Panc1 (cell line): Measurements from ENCODE around the gene ADCY1. TPM values are rescaled to one million over a fixed set of nuclear protein-coding genes. Genes with fewer than 3 reads are reported as not detected.

Experiments used
- ATAC-seq: fragments of 200-7000 bp; cut with Tn5 transposase; 2 replicates; pipeline ENCODE4 v1.9.1; 2020; ENCODE audit warnings: mild to moderate bottlenecking, moderate library complexity
- BruUV-seq: library from RNA; stranded (reverse); fragments of 400-500 nt; replicated peaks from 2 replicates; lab custom pipeline; 2021; lab: Mats Ljungman, UMichigan
- CTCF ChIA-PET: fragments of 300-600 bp; sonication (Branson Sonifier 250); formaldehyde crosslinking; loops from one replicate; lab custom pipeline; 2022; ENCODE audit warnings: antibody characterized with exemption; lab: Charles Lee
- POLR2A ChIA-PET: fragments of 300-600 bp; sonication (Branson Sonifier 250); formaldehyde crosslinking; loops from one replicate; lab custom pipeline; 2022; ENCODE audit warnings: antibody characterized with exemption; lab: Charles Lee
- DNase-seq: peaks from one replicate; pipeline ENCODE4 v3.0.0-alpha.2; 2010; ENCODE audit warnings: low read depth, low spot score
- H3K27ac ChIP-seq: 2 replicates; pipeline ENCODE4 v1.5.1; 2011; ENCODE audit warnings: mild to moderate bottlenecking, low read length, inconsistent platforms
- H3K27me3 ChIP-seq: fragments of 200-500 bp; sonication (Bioruptor generic); 2 replicates; pipeline ENCODE4 v1.6.0; 2014; ENCODE audit warnings: low read length, inconsistent platforms; ENCODE audit not compliant: control insufficient read depth, insufficient read depth
- H3K36me3 ChIP-seq: fragments of 200-500 bp; sonication (Bioruptor generic); 2 replicates; pipeline ENCODE4 v1.5.1; 2014; ENCODE audit warnings: inconsistent platforms, mild to moderate bottlenecking, low read length, moderate library complexity; ENCODE audit not compliant: control insufficient read depth, insufficient read depth
- H3K4me1 ChIP-seq: 2 replicates; pipeline ENCODE4 v1.5.1; 2011; ENCODE audit warnings: inconsistent platforms, mild to moderate bottlenecking, low read length, moderate library complexity; ENCODE audit not compliant: control insufficient read depth, insufficient read depth
- H3K4me3 ChIP-seq, 2 experiments: 2 replicates each; pipeline ENCODE4 v1.5.1; 2011 to 2012; ENCODE audit warnings: low read depth in 2 of 2, low read length in 2 of 2, mild to moderate bottlenecking in 2 of 2, inconsistent platforms in 1 of 2, moderate library complexity in 1 of 2
- H3K9me3 ChIP-seq: fragments of 200-500 bp; sonication (Bioruptor generic); 2 replicates; pipeline ENCODE4 v1.5.1; 2014; ENCODE audit warnings: low read depth, mild to moderate bottlenecking, inconsistent platforms, low read length, moderate library complexity; ENCODE audit not compliant: control insufficient read depth, insufficient read depth
- CTCF ChIP-seq: fragments of 450-650 bp; IDR thresholded peaks from 2 replicates; pipeline ENCODE4 v1.5.1; 2017; ENCODE audit warnings: mild to moderate bottlenecking
- POLR2AphosphoS5 ChIP-seq: IDR thresholded peaks from 2 replicates; pipeline ENCODE4 v1.6.1; 2012; ENCODE audit warnings: mild to moderate bottlenecking, low read depth, low read length, moderate library complexity
- REST ChIP-seq, 2 experiments: IDR thresholded peaks; 2 replicates each; pipeline ENCODE4 v1.6.1; 2011 to 2012; ENCODE audit warnings: low read depth in 2 of 2, control low read depth in 1 of 2, low read length in 1 of 2, mild to moderate bottlenecking in 1 of 2, moderate library complexity in 1 of 2; ENCODE audit not compliant: insufficient read depth in 1 of 2
- SIN3A ChIP-seq: IDR thresholded peaks from 2 replicates; pipeline ENCODE4 v1.6.1; 2012; ENCODE audit warnings: low read depth, mild to moderate bottlenecking, low read length, moderate library complexity, borderline replicate concordance; ENCODE audit not compliant: insufficient read depth
- TCF7L2 ChIP-seq: IDR thresholded peaks from 2 replicates; pipeline ENCODE4 v1.6.1; 2011; ENCODE audit warnings: mild to moderate bottlenecking, low read depth, low read length, inconsistent platforms
- in situ Hi-C: cut with HindIII; loops from 2 replicates; pipeline ENCODE4 v1.10.0; 2016; ENCODE audit warnings: low sequenced_read_pairs, low pct_unique_long_range_greater_than_20kb
- intact Hi-C: fragments of 100-400 bp; cut with micrococcal nuclease; formaldehyde crosslinking; loops from one replicate; pipeline ENCODE4 v1.10.0; 2022; ENCODE audit not compliant: unreplicated experiment
- total RNA-seq: library from RNA; stranded (reverse); gene quantifications from one replicate; pipeline ENCODE4 v1.2.1, GENCODE V29; 2021; ENCODE audit not compliant: unreplicated experiment

The ADCY1 gene
- total RNA-seq, 1 experiment from 2014 or later, result 2.1 TPM

GRCh38 chr7:45631569-45631968, 57.4 kb downstream of the ADCY1 start:
- TF ChIP-seq CTCF (no peak), SIN3A (no peak), TCF7L2 (no peak), REST (IDR thresholded peaks at IDR 0.05; ENCODE audit: insufficient read depth in 1 of 2, low read depth in 2 of 2, low read length in 1 of 2) (no peak), POLR2AphosphoS5 (no peak)
- in situ Hi-C loops (no loop called here), intact Hi-C loops (no loop called here)
- ChIA-PET POLR2A (no interaction called here), CTCF (no interaction called here)
- H3K4me3 ChIP-seq, result no peak overlapping the region
- no peaks in the 10 kb centered on the region for H3K4me1 ChIP-seq
- no peaks in the 10 kb centered on the region for H3K9me3 ChIP-seq
- DNase-seq (no peak), ATAC-seq (no peak)
- H3K27ac ChIP-seq, result no peak overlapping the region
- H3K27me3 ChIP-seq, result peaks cover 2% of the 10 kb centered on the region; the same call in 1 of the 2 replicates
- no peaks in the 10 kb centered on the region for H3K36me3 ChIP-seq
- no TSS peak for BruUV-seq

GRCh38 chr7:45636733-45637132, 62.6 kb downstream of the ADCY1 start:
- H3K9me3 ChIP-seq, result no peaks in the 10 kb centered on the region
- DNase-seq (no peak), ATAC-seq (no peak)
- intact Hi-C loops, result no loop called here
- ChIA-PET POLR2A (no interaction called here), CTCF (no interaction called here)
- H3K27me3 ChIP-seq, result peaks cover 4% of the 10 kb centered on the region; the same call in 1 of the 2 replicates
- TF ChIP-seq REST (IDR thresholded peaks at IDR 0.05; ENCODE audit: insufficient read depth in 1 of 2, low read depth in 2 of 2, low read length in 1 of 2) (no peak), POLR2AphosphoS5 (no peak), TCF7L2 (no peak), CTCF (no peak), SIN3A (no peak)
- no peak overlapping the region for H3K27ac ChIP-seq
- H3K36me3 ChIP-seq, result no peaks in the 10 kb centered on the region
- in situ Hi-C loops, result no loop called here
- no TSS peak for BruUV-seq
- H3K4me3 ChIP-seq, result no peak overlapping the region
- no peaks in the 10 kb centered on the region for H3K4me1 ChIP-seq
